GM06990 (cell line): ENCODE measurements around the gene SPEG.

ENCODE experiments used
- DNase-seq: peaks from one replicate; pipeline ENCODE4 v3.0.0-alpha.2; 2011; ENCODE audit not compliant: insufficient read length; ENCODE audit errors: extremely low read depth
- H3K27me3 ChIP-seq: replicated peaks from 2 replicates; pipeline ENCODE4 v1.6.0; 2011; ENCODE audit warnings: low read length; ENCODE audit not compliant: control insufficient read depth, insufficient read depth
- H3K36me3 ChIP-seq: 2 replicates; pipeline ENCODE4 v1.5.1; 2011; ENCODE audit warnings: low read length; ENCODE audit not compliant: control insufficient read depth, insufficient read depth
- H3K4me3 ChIP-seq: replicated peaks from 2 replicates; pipeline ENCODE4 v1.5.1; 2011; ENCODE audit warnings: low read depth, mild to moderate bottlenecking, control low read depth, low read length
- CTCF ChIP-seq: IDR thresholded peaks from 2 replicates; pipeline ENCODE4 v1.5.1; 2011; ENCODE audit warnings: low read length, control low read depth, mild to moderate bottlenecking, inconsistent platforms; ENCODE audit not compliant: insufficient read depth, poor library complexity, severe bottlenecking

Gene SPEG

GRCh38 chr2:219460424-219460926 is 25.8 kb downstream of the SPEG start:
- Histone ChIP-seq H3K36me3 (no peaks in the 10 kb centered on the region), H3K4me3 (no peak overlapping the region), H3K27me3 (no peaks in the 10 kb centered on the region; the same call in 1 of the 2 replicates)
- no peak for TF ChIP-seq CTCF
- no peak for DNase-seq

- H3K4me3 ChIP-seq = no peak overlapping the region
- H3K36me3 ChIP-seq = no peaks in the 10 kb centered on the region
- no peak for TF ChIP-seq CTCF
- DNase-seq = no peak
- no peaks in the 10 kb centered on the region; the same call in 1 of the 2 replicates for H3K27me3 ChIP-seq
Observed at GRCh38 chr2:219461047-219461514, 26.4 kb downstream of the SPEG start.

- Histone ChIP-seq H3K4me3 (no peak overlapping the region), H3K27me3 (no peaks in the 10 kb centered on the region; the same call in 1 of the 2 replicates), H3K36me3 (no peaks in the 10 kb centered on the region)
- no peak for DNase-seq
- no peak for TF ChIP-seq CTCF
Observed at GRCh38 chr2:219461669-219462068, 27.0 kb downstream of the SPEG start.

GRCh38 chr2:219462349-219462748 is 27.7 kb downstream of the SPEG start:
- Histone ChIP-seq H3K4me3 (no peak overlapping the region), H3K36me3 (no peaks in the 10 kb centered on the region), H3K27me3 (no peaks in the 10 kb centered on the region; the same call in 1 of the 2 replicates)
- no peak for DNase-seq
- TF ChIP-seq CTCF = no peak

GRCh38 chr2:219464286-219465032 is 29.8 kb downstream of the SPEG start:
- no peaks in the 10 kb centered on the region for H3K36me3 ChIP-seq
- H3K27me3 ChIP-seq = no peaks in the 10 kb centered on the region; the same call in 1 of the 2 replicates

More at GRCh38 chr2:219464286-219465032, 29.8 kb downstream of the SPEG start:
- no peak overlapping the region for H3K4me3 ChIP-seq
- DNase-seq = no peak
- TF ChIP-seq CTCF = no peak
